ENCODE results near the gene CLDN16.

GRCh38 chr3:190388703-190389102 is 740 bp downstream of the CLDN16 start:
- TF ChIP-seq CTCF (IDR thresholded peaks at IDR 0.05) = no peak
- no peak for TF ChIP-seq POLR2A (IDR thresholded peaks at IDR 0.05)
- no peak for TF ChIP-seq POLR2AphosphoS5 (IDR thresholded peaks at IDR 0.05)

Measured in breast epithelium (tissue), 3 donors.